Activated B cell treated with CpG ODN at 0.5 μM for 24 hours (primary cell): ENCODE measurements around the gene SLC10A2. TPM values are rescaled to one million over a fixed set of nuclear protein-coding genes. Genes with fewer than 3 reads are reported as not detected.

ENCODE experiments used
- ATAC-seq: fragments of 200-7000 bp; cut with Tn5 transposase; one replicate; pipeline ENCODE4 v1.10.0; 2021; ENCODE audit warnings: low read depth, mild to moderate bottlenecking, moderate library complexity
- CTCF ChIA-PET: fragments of 350-600 bp; sonication (Branson Sonifier 250); formaldehyde crosslinking; loops from one replicate; lab custom pipeline; 2021; ENCODE audit warnings: antibody characterized with exemption; lab: Charles Lee
- POLR2A ChIA-PET: fragments of 350-600 bp; sonication (Branson Sonifier 250); formaldehyde crosslinking; loops from one replicate; lab custom pipeline; 2021; ENCODE audit warnings: antibody characterized with exemption; lab: Charles Lee
- DNase-seq: peaks from one replicate; pipeline ENCODE4 v3.0.0; 2022
- H3K27ac Mint-ChIP-seq: one replicate; pipeline ENCODE4 v1.8.0; 2020; ENCODE audit warnings: mixed read lengths
- H3K27me3 Mint-ChIP-seq: one replicate; pipeline ENCODE4 v1.8.0; 2021; ENCODE audit warnings: mixed read lengths
- H3K36me3 Mint-ChIP-seq: one replicate; pipeline ENCODE4 v1.8.0; 2021; ENCODE audit warnings: low read depth, mixed read lengths
- H3K4me1 Mint-ChIP-seq: one replicate; pipeline ENCODE4 v1.8.0; 2021; ENCODE audit warnings: mixed read lengths
- H3K4me3 Mint-ChIP-seq: one replicate; pipeline ENCODE4 v1.8.0; 2020; ENCODE audit warnings: mild to moderate bottlenecking, mixed read lengths
- H3K9me3 Mint-ChIP-seq: one replicate; pipeline ENCODE4 v1.8.0; 2020; ENCODE audit warnings: mixed read lengths
- intact Hi-C: fragments of 100-400 bp; cut with micrococcal nuclease; formaldehyde crosslinking; loops from one replicate; pipeline ENCODE4 v1.15.1; 2024
- total RNA-seq: library from RNA; stranded (reverse); gene quantifications from 2 replicates; pipeline ENCODE4 v1.2.3, GENCODE V29; 2022
- TF ChIP-seq, protein P1 (sequence below): fragments of 200-600 bp; IDR thresholded peaks from one replicate; pipeline ENCODE4 v1.8.0; 2022; ENCODE audit warnings: antibody characterized with exemption, mild to moderate bottlenecking

SLC10A2 gene
- total RNA-seq, 1 donor from 2014 or later, result not detected

DNA sequence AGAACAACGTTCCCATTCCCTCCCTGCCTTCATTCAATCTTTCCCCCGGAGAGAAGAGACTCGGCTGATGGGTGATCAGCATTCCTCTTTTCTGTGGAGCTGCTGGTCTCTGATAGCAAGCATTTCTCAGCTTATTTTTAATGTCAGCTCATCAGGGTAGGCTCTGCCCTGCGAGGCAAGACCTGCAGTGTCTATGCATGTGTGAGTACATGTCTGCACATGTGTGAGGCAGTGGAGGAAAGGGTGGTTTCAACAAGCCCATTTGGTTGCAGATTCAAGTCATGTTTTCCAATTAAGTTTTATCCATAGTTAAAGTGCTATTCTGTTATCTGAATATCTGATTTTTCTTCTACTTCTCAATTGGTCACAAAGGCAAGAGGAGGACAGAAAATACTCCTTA lies 19.5 kb downstream of the SLC10A2 start:
- Mint-ChIP-seq H3K27ac (no peak overlapping the region), H3K36me3 (no peaks in the 10 kb centered on the region), H3K27me3 (peaks cover 3% of the 10 kb centered on the region), H3K4me1 (no peaks in the 10 kb centered on the region), H3K9me3 (peaks cover 1% of the 10 kb centered on the region), H3K4me3 (no peak overlapping the region)
- TF ChIP-seq, protein P1, sequence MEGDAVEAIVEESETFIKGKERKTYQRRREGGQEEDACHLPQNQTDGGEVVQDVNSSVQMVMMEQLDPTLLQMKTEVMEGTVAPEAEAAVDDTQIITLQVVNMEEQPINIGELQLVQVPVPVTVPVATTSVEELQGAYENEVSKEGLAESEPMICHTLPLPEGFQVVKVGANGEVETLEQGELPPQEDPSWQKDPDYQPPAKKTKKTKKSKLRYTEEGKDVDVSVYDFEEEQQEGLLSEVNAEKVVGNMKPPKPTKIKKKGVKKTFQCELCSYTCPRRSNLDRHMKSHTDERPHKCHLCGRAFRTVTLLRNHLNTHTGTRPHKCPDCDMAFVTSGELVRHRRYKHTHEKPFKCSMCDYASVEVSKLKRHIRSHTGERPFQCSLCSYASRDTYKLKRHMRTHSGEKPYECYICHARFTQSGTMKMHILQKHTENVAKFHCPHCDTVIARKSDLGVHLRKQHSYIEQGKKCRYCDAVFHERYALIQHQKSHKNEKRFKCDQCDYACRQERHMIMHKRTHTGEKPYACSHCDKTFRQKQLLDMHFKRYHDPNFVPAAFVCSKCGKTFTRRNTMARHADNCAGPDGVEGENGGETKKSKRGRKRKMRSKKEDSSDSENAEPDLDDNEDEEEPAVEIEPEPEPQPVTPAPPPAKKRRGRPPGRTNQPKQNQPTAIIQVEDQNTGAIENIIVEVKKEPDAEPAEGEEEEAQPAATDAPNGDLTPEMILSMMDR, result no peak
- ChIA-PET CTCF (no interaction called here), POLR2A (no interaction called here)
- DNase-seq, result no peak
- ATAC-seq, result no peak
- intact Hi-C loops, result no loop called here

DNA sequence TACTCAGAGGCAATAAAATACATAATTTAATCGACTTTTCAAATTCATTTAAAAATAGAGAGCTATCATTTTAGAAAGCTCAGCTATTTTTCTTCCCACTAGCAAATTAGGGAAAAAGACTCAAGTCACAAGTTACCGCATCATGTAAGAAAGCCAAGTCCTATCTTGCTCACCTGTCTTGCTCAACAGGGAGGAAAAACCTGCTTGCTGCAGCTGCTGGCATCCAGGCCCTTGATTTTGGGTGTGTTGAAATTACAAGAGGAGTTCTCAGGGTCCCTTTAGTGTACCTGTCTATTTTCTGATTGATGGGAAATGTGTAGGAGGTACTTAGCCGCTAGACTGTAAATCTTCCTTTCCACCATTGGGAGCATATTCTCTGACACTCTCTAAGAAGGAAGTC lies 22.2 kb downstream of the SLC10A2 start:
- intact Hi-C loops, result no loop called here
- no peak overlapping the region for H3K27ac Mint-ChIP-seq
- no peaks in the 10 kb centered on the region for H3K4me1 Mint-ChIP-seq
- DNase-seq, result no peak
- peaks cover 1% of the 10 kb centered on the region for H3K9me3 Mint-ChIP-seq
- no peak overlapping the region for H3K4me3 Mint-ChIP-seq
- no peaks in the 10 kb centered on the region for H3K36me3 Mint-ChIP-seq
- TF ChIP-seq, protein P1, result no peak
- ATAC-seq, result no peak
- ChIA-PET CTCF (no interaction called here), POLR2A (no interaction called here)
- H3K27me3 Mint-ChIP-seq, result peaks cover 3% of the 10 kb centered on the region

DNA sequence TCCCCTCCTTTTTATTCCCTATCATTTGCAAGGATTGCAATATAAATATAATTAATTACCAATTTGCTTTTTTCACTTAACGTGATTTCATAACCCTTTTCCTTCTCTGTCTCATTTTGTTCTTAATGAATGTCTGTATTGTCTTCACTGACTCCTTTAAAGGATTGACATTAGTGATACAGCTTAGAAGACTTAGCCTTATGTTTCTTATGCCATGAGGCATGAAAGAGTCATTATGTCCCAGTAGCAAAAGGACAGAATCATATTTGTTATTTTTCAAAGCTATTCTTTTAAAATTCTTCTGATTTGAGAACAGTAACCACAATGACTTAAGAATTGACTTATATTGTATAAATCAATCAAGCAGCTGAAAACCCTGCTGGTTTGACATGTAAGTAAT lies 26.2 kb downstream of the SLC10A2 start:
- ChIA-PET CTCF (no interaction called here), POLR2A (no interaction called here)
- intact Hi-C loops, result no loop called here
- H3K36me3 Mint-ChIP-seq, result no peaks in the 10 kb centered on the region
- ATAC-seq (no peak), DNase-seq (no peak)
- H3K4me1 Mint-ChIP-seq, result no peaks in the 10 kb centered on the region
- H3K4me3 Mint-ChIP-seq, result no peak overlapping the region
- no peaks in the 10 kb centered on the region for H3K9me3 Mint-ChIP-seq
- no peaks in the 10 kb centered on the region for H3K27me3 Mint-ChIP-seq
- TF ChIP-seq, protein P1, result no peak
- no peak overlapping the region for H3K27ac Mint-ChIP-seq

DNA sequence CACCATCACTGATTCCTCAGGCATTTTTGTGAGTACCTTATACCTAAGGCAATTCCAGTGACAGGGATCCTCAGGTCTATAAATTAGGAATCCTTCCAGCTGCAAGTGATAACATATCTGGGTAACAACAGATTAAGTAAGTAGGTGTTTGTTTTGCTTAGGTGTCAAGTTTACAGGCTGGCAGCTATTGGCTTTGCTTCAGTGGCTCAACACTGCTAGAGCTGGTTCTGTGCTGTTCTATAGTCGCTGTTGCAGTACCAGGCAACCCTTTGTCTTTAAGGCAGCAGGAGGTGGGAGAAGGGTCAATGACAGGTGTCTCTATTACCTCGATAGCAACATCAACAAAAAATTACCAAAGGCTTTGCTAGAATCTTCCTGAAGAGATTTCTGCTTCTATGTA lies 27.0 kb downstream of the SLC10A2 start:
- no peak for ATAC-seq
- intact Hi-C loops, result no loop called here
- DNase-seq, result no peak
- TF ChIP-seq, protein P1, result no peak
- Mint-ChIP-seq H3K4me1 (peaks cover under 1% of the 10 kb centered on the region), H3K27me3 (no peaks in the 10 kb centered on the region), H3K27ac (no peak overlapping the region), H3K4me3 (no peak overlapping the region), H3K36me3 (no peaks in the 10 kb centered on the region), H3K9me3 (no peaks in the 10 kb centered on the region)
- ChIA-PET POLR2A (no interaction called here), CTCF (no interaction called here)

DNA sequence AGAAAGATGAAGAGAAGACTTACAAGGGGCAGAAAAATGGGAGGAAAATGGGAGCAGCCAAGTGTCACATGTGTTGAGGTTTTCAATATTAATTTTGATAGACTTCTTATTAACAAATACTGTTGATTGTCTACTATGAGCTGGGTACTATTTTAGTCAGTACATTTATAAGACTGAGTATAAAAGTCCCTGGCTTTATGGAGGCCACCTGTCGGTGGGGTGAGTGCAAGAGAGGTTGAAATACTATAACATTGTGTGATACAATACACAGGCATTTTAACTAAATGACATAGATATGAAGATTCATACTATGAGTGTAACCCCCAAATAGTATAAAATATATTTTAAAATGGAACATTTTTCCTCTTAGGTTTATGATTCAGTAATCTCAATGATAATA lies 29.9 kb downstream of the SLC10A2 start:
- DNase-seq (no peak), ATAC-seq (no peak)
- intact Hi-C loops, result no loop called here
- H3K4me1 Mint-ChIP-seq, result peaks cover 29% of the 10 kb centered on the region
- ChIA-PET POLR2A (no interaction called here), CTCF (no interaction called here)
- H3K36me3 Mint-ChIP-seq, result no peaks in the 10 kb centered on the region
- TF ChIP-seq, protein P1, result no peak
- H3K27ac Mint-ChIP-seq, result no peak overlapping the region
- H3K4me3 Mint-ChIP-seq, result no peak overlapping the region
- H3K27me3 Mint-ChIP-seq, result no peaks in the 10 kb centered on the region
- H3K9me3 Mint-ChIP-seq, result no peaks in the 10 kb centered on the region
